Lung (tissue), 12 donors: ENCODE measurements around the gene TMEM141. TPM values are rescaled to one million over a fixed set of nuclear protein-coding genes. Genes with fewer than 3 reads are reported as not detected.

Experiments used
- ATAC-seq: fragments of 200-7000 bp; cut with Tn5 transposase; one replicate; pipeline ENCODE4 v1.9.1; 2020; ENCODE audit warnings: moderate number of reproducible peaks; ENCODE audit not compliant: insufficient read depth, low FRiP score
- DNase-seq, 3 donors: peaks; one replicate each; pipeline ENCODE4 v3.0.0-alpha.2; 2013 to 2017
- H3K27ac ChIP-seq, 2 donors: one replicate each; pipeline ENCODE4 v1.5.1; 2013; ENCODE audit warnings: mild to moderate bottlenecking in 2 of 2, moderate library complexity in 2 of 2, control low read depth in 1 of 2, inconsistent platforms in 1 of 2, low read depth in 1 of 2, low read length in 1 of 2
- H3K27me3 ChIP-seq, 3 donors: one replicate each; pipeline ENCODE4 v1.5.1; 2013; ENCODE audit warnings: low read length in 2 of 3; ENCODE audit not compliant: control insufficient read depth in 3 of 3, insufficient read depth in 3 of 3
- H3K36me3 ChIP-seq, 4 donors: one replicate each; pipeline ENCODE4 v1.5.1; 2013; ENCODE audit warnings: low read length in 4 of 4, mild to moderate bottlenecking in 1 of 4, moderate library complexity in 1 of 4; ENCODE audit not compliant: control insufficient read depth in 4 of 4, insufficient read depth in 4 of 4
- H3K4me1 ChIP-seq, 5 donors: one replicate each; pipeline ENCODE4 v1.5.1; 2013; ENCODE audit warnings: low read length in 5 of 5, mild to moderate bottlenecking in 2 of 5, moderate library complexity in 1 of 5; ENCODE audit not compliant: control insufficient read depth in 5 of 5, insufficient read depth in 5 of 5
- H3K4me3 ChIP-seq: one replicate; pipeline ENCODE4 v1.5.1; 2013; ENCODE audit warnings: mild to moderate bottlenecking, control low read depth, moderate library complexity
- H3K9ac ChIP-seq, 2 donors: one replicate each; pipeline ENCODE4 v1.5.1; 2013; ENCODE audit warnings: low read length in 2 of 2, control low read depth in 1 of 2; ENCODE audit not compliant: insufficient read depth in 1 of 2
- H3K9me3 ChIP-seq, 4 donors: one replicate each; pipeline ENCODE4 v1.5.1; 2013; ENCODE audit warnings: low read length in 3 of 4, mild to moderate bottlenecking in 1 of 4, moderate library complexity in 1 of 4; ENCODE audit not compliant: control insufficient read depth in 4 of 4, insufficient read depth in 3 of 4
- WGBS, 2 donors: extraction: QIAGEN DNeasy Blood & Tissue Kit; methylation state at CpG; one replicate each; pipeline ENCODE4 v1.1.7; 2013; 5-methylcytosine and 5-hydroxymethylcytosine counted together
- polyA plus RNA-seq, 2 donors: library from polyadenylated mRNA; stranded (reverse); fragments of 200-250 nt; gene quantifications; one replicate each; pipeline ENCODE4 v1.2.1, GENCODE V29; 2013
- total RNA-seq, 2 donors: library from RNA; depleted of rRNA in 1 of 2; stranded (reverse); fragments of >200 nt in 1 of 2; gene quantifications; one replicate each; pipeline ENCODE4 v1.2.1, GENCODE V29; 2014 to 2021
- TF ChIP-seq, protein P1 (sequence below): IDR thresholded peaks from 2 replicates; pipeline ENCODE4 v1.5.1; 2012; ENCODE audit warnings: mild to moderate bottlenecking; ENCODE audit errors: control extremely low read depth, extremely low read depth
- donor health status: control.
- donor health status: control.
- donor health status: Bipolar disorder and iron deficiency.
- donor health status: healthy.
- donor health status: DM: yes; HTN: yes; CAD: no.

The TMEM141 gene
- total and polyA plus RNA-seq, 4 donors = 56.5 to 177 (median 113) TPM

DNA sequence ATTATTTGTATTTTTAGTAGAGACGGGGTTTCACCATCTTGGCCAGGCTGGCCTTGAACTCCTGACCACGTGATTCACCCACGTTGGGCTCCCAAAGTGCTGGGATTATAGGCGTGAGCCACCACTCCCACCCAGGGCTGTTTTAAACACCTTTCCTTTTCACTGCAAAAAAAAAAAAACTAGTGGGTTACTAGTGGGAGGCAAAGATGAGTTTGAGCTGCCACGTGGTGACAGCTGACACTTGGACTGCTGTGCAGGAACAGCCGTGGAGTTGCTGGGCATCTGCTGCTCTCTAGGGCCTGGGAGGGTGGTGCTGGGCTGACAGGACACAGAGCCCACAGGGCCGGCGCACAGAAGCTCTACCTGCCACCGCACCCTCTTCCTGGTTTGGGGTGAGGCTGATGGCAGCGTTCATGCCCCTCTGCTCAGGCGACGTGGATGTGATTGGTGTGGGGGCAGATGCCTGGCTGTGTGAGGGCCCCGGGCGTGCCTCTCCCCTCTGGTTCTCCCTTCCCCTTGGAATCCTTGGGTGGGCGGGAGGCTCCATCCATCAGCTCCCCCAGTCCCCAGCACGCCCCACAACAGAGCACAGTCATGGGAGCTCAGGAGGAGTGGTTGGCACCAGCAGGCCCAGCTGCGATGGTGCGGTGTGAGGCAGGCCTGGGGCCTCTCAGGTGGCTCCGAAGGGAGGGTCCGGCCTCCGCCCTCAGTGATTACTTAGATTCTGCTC is 33.5 kb downstream of the TMEM141 start:
- DNase-seq (no peak), ATAC-seq (no peak)
- Histone ChIP-seq H3K9me3 (no peaks in the 10 kb centered on the region), H3K9ac (no peak overlapping the region), H3K4me3 (no peak overlapping the region), H3K4me1 (peaks cover 0 to 11% (median 4%) of the 10 kb centered on the region in 5 donors), H3K27me3 (no peaks in the 10 kb centered on the region), H3K27ac (no peak overlapping the region), H3K36me3 (peaks cover 0 to 55% (median 16%) of the 10 kb centered on the region in 4 donors)
- TF ChIP-seq, protein P1, sequence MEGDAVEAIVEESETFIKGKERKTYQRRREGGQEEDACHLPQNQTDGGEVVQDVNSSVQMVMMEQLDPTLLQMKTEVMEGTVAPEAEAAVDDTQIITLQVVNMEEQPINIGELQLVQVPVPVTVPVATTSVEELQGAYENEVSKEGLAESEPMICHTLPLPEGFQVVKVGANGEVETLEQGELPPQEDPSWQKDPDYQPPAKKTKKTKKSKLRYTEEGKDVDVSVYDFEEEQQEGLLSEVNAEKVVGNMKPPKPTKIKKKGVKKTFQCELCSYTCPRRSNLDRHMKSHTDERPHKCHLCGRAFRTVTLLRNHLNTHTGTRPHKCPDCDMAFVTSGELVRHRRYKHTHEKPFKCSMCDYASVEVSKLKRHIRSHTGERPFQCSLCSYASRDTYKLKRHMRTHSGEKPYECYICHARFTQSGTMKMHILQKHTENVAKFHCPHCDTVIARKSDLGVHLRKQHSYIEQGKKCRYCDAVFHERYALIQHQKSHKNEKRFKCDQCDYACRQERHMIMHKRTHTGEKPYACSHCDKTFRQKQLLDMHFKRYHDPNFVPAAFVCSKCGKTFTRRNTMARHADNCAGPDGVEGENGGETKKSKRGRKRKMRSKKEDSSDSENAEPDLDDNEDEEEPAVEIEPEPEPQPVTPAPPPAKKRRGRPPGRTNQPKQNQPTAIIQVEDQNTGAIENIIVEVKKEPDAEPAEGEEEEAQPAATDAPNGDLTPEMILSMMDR = no peak
- WGBS, 2 donors = 93 to 96% methylated on average over 21 of the region's 21 CpGs

GRCh38 chr9:136825295-136826187 is 34.4 kb downstream of the TMEM141 start:
- no peak for DNase-seq
- H3K9ac ChIP-seq = no peak overlapping the region
- peaks cover 0 to 11% (median 4%) of the 10 kb centered on the region in 5 donors for H3K4me1 ChIP-seq
- H3K9me3 ChIP-seq = no peaks in the 10 kb centered on the region
- WGBS, 2 donors = 94 to 95% methylated on average over 44 of the region's 44 CpGs
- no peaks in the 10 kb centered on the region for H3K27me3 ChIP-seq
- TF ChIP-seq, protein P1 = no peak
- ATAC-seq = no peak
- no peak overlapping the region for H3K27ac ChIP-seq
- H3K4me3 ChIP-seq = no peak overlapping the region
- peaks cover 0 to 64% (median 19%) of the 10 kb centered on the region in 4 donors for H3K36me3 ChIP-seq

DNA sequence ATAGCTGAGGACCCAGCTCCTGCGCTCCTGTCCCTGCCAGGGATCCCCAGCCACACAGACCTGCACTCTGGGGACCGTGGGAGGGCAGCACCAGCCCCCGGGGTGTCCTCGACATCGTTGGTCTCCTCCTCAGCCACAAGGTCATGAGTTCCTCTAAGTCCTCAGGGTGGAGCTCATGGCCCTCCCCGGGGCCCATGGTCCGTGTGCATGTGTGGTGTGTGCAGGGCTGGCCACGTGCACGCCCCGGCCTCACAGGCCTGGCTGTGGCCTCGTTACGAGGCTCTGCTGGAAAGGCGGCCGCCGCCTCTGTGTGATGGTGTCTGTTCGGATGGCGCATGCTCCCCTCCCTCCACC is 35.0 kb downstream of the TMEM141 start:
- WGBS, 2 donors = 91 to 93% methylated on average over 17 of the region's 17 CpGs
- no peak overlapping the region for H3K4me3 ChIP-seq
- H3K9ac ChIP-seq = no peak overlapping the region
- no peak overlapping the region for H3K27ac ChIP-seq
- TF ChIP-seq, protein P1 = no peak
- H3K36me3 ChIP-seq = peaks cover 0 to 69% (median 19%) of the 10 kb centered on the region in 4 donors
- no peaks in the 10 kb centered on the region for H3K9me3 ChIP-seq
- no peak for DNase-seq
- peaks cover 0 to 7% (median 0%) of the 10 kb centered on the region in 5 donors for H3K4me1 ChIP-seq
- no peak for ATAC-seq
- H3K27me3 ChIP-seq = no peaks in the 10 kb centered on the region
